AG04450 (cell line): Measurements from ENCODE around the gene ECPAS. TPM values are rescaled to one million over a fixed set of nuclear protein-coding genes. Genes with fewer than 3 reads are reported as not detected.

Source experiments
- CTCF ChIA-PET: fragments of 300-600, 350-600 bp; formaldehyde crosslinking; extraction: SDS; loops from one replicate; lab custom pipeline; 2022; ENCODE audit warnings: antibody characterized with exemption, inconsistent platforms; lab: Charles Lee
- POLR2A ChIA-PET: fragments of 350-600 bp; formaldehyde crosslinking; extraction: SDS; loops from one replicate; lab custom pipeline; 2021; ENCODE audit warnings: antibody characterized with exemption, inconsistent platforms; lab: Yijun Ruan, JAX
- DNase-seq: peaks from one replicate; pipeline ENCODE4 v3.0.0-alpha.2; 2011; ENCODE audit warnings: low read depth, low spot score
- H3K27ac ChIP-seq: one replicate; pipeline ENCODE4 v1.5.1; 2012; ENCODE audit warnings: low read depth, low read length, control low read depth
- H3K27me3 ChIP-seq: one replicate; pipeline ENCODE4 v1.6.0; 2012; ENCODE audit warnings: low read length; ENCODE audit not compliant: control insufficient read depth, insufficient read depth
- H3K4me3 ChIP-seq: 2 replicates; pipeline ENCODE4 v1.5.1; 2011; ENCODE audit warnings: mild to moderate bottlenecking, low read depth, low read length, control low read depth
- H3K9me3 ChIP-seq: 2 replicates; pipeline ENCODE4 v1.5.1; 2012; ENCODE audit warnings: low read length; ENCODE audit not compliant: control insufficient read depth, insufficient read depth
- CTCF ChIP-seq: IDR thresholded peaks from 2 replicates; pipeline ENCODE4 v1.5.1; 2011; ENCODE audit warnings: low read depth, low read length, control low read depth, inconsistent platforms
- polyA plus RNA-seq: library from polyadenylated mRNA; depleted of rRNA; stranded (reverse); fragments of >200 nt; gene quantifications from 2 replicates; pipeline ENCODE4 v1.2.3, GENCODE V29; 2011

The ECPAS gene
- polyA plus RNA-seq, 1 experiment: 64.0 TPM

DNA sequence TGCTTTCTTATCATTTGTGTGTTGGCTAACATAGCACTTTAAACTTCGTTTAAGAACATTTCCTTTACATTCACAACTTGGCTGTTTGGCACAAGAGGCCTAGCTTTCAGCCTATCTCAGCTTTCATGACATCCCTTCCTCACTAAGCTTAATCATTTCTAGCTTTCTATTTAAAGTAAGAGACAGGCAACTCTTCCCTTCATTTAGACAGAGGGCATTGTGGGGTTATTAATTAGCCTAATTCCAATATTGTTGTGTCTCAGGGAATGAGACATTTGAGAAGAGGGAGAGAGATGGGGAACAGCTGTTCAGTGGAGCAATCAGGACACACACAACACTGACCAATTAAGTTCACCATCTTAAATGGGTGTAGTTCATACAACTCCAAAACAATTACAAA lies 103.2 kb downstream of the ECPAS start:
- TF ChIP-seq CTCF: no peak
- H3K9me3 ChIP-seq: no peaks in the 10 kb centered on the region
- ChIA-PET CTCF (no interaction called here), POLR2A (no interaction called here)
- H3K27me3 ChIP-seq: no peaks in the 10 kb centered on the region
- no peak overlapping the region for H3K4me3 ChIP-seq
- DNase-seq: no peak
- H3K27ac ChIP-seq: no peak overlapping the region

- no peak for TF ChIP-seq CTCF
- no peaks in the 10 kb centered on the region for H3K9me3 ChIP-seq
- CTCF ChIA-PET: interaction anchor here (0.5 to 0.6 kb wide), 2 partner anchors 14 to 340 kb away, joined by 3 read pairs; no protein-coding TSS in a partner anchor
- H3K4me3 ChIP-seq: no peak overlapping the region
- no peak for DNase-seq
- no peak overlapping the region for H3K27ac ChIP-seq
- H3K27me3 ChIP-seq: no peaks in the 10 kb centered on the region
- POLR2A ChIA-PET: no interaction called here
These were observed 108.2 kb downstream of the ECPAS start for GRCh38 chr9:111375817-111376564.

DNA sequence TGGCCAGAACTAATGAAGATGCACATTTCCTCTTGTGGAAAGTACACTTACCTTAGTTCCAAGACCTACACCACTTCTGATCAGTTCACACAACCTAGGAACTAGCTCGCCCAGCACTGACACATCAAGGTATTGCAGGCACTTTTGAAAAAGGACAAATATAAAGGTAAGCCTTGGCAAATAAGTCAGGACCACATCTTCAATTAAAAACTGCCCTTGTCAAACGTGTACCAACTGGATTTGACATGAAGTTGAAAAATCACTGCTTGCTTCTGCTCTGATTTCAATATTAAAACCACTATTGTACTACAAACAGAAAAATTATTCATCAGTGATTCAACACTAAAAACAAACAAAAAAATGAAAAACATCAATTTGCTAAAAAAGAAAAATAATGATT lies 109.1 kb downstream of the ECPAS start:
- POLR2A ChIA-PET: no interaction called here
- CTCF ChIA-PET: no interaction called here
- no peak for TF ChIP-seq CTCF
- no peak overlapping the region for H3K27ac ChIP-seq
- H3K27me3 ChIP-seq: no peaks in the 10 kb centered on the region
- no peaks in the 10 kb centered on the region for H3K9me3 ChIP-seq
- DNase-seq: no peak
- no peak overlapping the region for H3K4me3 ChIP-seq

DNA sequence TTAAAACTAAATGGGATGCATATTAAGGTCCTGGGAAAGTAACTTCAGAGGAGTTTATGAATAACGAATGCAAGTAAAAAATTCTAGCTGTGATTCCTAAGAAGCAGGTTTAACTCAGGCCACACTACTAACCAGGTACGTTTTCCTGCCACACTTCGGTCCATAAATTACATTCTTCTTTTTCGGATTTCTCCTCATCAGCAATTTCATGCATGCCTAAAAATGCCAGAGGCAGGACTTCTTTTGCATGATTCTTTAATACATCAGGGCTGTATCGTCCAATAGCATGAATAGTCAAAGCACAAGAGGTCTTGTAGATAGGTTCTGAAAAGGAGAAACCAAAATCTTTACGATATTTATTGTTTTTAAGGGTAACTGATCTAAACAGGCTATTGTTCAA lies 111.9 kb downstream of the ECPAS start:
- CTCF ChIA-PET: no interaction called here
- H3K27ac ChIP-seq: no peak overlapping the region

More for the DNA sequence above, 111.9 kb downstream of the ECPAS start:
- Histone ChIP-seq H3K4me3 (no peak overlapping the region), H3K9me3 (no peaks in the 10 kb centered on the region), H3K27me3 (no peaks in the 10 kb centered on the region)
- DNase-seq: no peak
- POLR2A ChIA-PET: no interaction called here
- no peak for TF ChIP-seq CTCF
